SK-N-SH treated with all-trans-retinoic acid at 6 μM for 48 hours (cell line): ENCODE measurements around the gene CYP20A1.

Source experiments
- GLIS3 ChIP-seq: fragments of 250-450 bp; sonication (Bioruptor Pico); IDR thresholded peaks from 2 replicates; pipeline ENCODE4 v1.5.0; 2020; ENCODE audit warnings: mild to moderate bottlenecking, moderate library complexity
- RARB ChIP-seq: fragments of 250-450 bp; sonication (Bioruptor Pico); IDR thresholded peaks from 2 replicates; pipeline ENCODE4 v1.8.0; 2021; ENCODE audit warnings: mild to moderate bottlenecking, moderate library complexity
- ZFP3 ChIP-seq: fragments of 250-450 bp; sonication (Bioruptor Pico); IDR thresholded peaks from 2 replicates; pipeline ENCODE4 v1.5.0; 2020; ENCODE audit warnings: mild to moderate bottlenecking, moderate library complexity

GRCh38 chr2:203246646-203247045 is 7.8 kb downstream of the CYP20A1 start:
- TF ChIP-seq GLIS3 (CRISPR knock-in tag), result no peak
- TF ChIP-seq ZFP3 (CRISPR knock-in tag), result no peak
- TF ChIP-seq RARB (CRISPR knock-in tag), result no peak
